SK-N-DZ (cell line): ENCODE measurements around the gene GRM1.

Experiments used
- DNase-seq: peaks from one replicate; pipeline ENCODE4 v3.0.0-alpha.2; 2015; ENCODE audit warnings: low spot score

GRM1 gene

DNA sequence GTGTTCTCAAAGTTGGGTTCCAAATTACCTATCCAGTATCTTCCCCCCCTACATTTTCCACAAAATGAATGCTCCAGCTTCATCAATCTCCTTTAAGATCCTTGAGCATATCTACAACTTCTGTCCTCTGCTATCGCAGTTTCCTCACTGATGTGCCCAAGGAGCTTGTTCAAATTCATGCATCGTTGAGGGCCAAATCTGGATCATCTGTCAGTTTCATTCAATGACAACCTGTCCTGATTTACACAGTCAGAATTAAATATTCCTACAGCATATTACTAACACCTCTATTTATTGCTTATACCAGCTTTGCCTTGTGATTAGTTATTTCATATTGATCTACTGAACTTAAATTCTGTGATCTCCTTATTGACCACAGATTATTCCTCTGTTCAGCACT lies 68.7 kb downstream of the GRM1 start:
- DNase-seq: no peak

DNA sequence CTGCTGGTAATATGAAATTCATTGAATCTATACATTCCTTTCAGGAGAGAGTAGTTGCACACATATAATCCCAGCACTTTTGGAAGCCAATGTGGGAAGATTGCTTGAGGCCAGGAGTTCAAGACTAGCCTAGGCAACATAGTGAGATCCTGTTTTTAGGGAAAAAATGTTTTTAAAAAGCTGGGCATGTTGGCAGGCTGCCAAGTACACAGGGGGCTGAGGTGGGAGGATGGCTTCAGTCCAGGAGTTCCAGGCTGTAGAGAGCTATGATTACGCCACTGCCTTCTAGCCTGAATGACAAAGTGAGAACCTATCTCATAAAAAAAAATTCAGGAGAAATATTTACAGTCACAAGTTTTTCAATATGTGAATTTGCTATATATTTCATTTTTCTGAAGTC lies 71.9 kb downstream of the GRM1 start:
- no peak for DNase-seq

GRCh38 chr6:146103416-146104072 lies 74.7 kb downstream of the GRM1 start:
- DNase-seq: no peak

GRCh38 chr6:146106532-146106931 lies 77.7 kb downstream of the GRM1 start:
- DNase-seq: no peak

- DNase-seq: no peak
These were observed 82.1 kb downstream of the GRM1 start for GRCh38 chr6:146110990-146111389.

DNA sequence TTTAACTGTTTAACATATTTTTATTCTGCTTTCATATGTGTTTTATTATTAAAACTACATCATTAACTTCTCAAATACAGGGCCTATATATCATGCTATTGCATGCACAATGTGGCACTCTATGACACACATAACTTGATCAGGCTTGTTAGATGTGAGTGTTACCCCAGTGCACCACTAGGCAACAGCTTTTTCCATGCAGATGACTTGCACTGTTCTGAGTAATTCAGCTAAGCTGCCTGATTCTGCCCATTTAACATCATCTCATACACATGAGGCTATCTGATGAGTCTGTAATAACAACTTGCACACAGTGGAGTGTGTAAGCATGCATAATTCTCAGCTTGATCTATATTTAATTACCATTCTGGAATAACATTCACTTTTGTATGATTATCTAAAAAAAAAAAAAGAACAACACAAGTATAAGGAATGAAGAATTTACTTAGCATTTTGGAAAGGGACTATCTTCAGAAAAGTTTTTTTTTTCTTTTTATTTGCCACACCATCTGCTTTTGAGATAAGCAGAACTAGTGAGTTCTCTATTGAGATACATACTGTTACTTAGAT lies 83.1 kb downstream of the GRM1 start:
- no peak for DNase-seq

DNA sequence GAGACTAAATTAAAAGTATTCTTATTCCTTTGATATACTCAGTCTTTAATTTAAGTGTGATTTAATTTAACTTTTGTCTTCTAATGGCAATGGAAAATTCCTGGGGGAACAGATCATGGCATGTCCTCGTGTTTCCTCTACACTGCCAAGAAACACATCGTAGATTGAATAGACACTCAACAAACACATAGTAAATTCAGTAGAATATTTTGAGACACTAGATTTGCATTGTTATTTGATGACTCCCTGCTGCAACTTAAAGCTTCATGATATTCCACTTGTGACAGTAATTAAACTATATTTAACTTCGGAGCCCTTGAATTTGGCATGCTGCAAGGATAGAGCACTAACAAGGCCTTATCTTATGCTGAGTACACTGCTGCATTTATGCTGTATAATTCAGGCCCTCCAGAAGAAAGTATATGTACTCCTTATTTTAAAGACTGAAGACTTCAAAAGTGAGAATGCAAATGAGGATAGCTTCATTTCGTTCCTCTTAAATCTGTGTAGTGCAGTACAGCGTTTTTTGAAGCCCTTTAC lies 84.3 kb downstream of the GRM1 start:
- DNase-seq: no peak

GRCh38 chr6:146123616-146124015 lies 94.8 kb downstream of the GRM1 start:
- no peak for DNase-seq

GRCh38 chr6:146127447-146128215 lies 98.8 kb downstream of the GRM1 start:
- no peak for DNase-seq

DNA sequence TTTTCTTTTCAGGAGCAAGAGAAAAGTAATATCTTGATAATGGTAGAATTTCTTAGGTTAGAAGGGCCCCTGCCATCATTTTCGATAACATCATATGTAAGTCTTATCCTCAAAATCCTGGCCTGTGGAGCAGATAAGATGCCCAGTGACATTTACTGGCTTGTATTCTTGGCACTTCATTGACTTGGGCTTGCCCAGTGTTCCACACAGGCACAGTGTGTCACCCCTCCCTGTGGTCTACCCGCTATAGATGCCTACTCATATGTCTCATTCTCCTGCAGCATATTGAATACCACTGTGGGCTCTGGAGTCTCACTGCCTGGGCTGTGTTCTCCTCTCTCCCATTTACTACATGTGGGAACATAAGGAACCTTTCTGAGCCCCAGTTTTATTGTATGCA lies 105.0 kb downstream of the GRM1 start:
- DNase-seq: no peak

GRCh38 chr6:146135167-146135566 lies 106.3 kb downstream of the GRM1 start:
- DNase-seq: no peak

GRCh38 chr6:146146836-146147235 lies 118.0 kb downstream of the GRM1 start:
- DNase-seq: no peak

DNA sequence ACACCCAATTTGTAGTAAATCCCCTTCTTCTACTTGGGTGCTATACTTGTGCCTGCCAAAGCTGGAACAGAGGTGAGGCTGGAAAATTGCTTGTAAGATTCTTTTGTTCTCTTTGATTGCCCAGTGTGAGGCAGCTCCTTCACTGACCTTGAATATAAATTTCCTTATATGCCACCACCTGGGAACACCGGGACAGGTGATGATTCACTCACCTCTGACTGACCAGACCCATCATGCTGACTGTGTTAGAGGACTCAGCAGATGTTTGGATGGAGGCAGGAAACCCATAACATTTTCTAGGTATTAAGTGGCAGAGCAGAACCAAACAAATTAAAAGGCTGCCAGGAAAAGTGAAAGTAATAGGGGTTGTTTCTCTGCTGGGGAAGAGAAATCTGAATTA lies 120.9 kb downstream of the GRM1 start:
- no peak for DNase-seq

DNA sequence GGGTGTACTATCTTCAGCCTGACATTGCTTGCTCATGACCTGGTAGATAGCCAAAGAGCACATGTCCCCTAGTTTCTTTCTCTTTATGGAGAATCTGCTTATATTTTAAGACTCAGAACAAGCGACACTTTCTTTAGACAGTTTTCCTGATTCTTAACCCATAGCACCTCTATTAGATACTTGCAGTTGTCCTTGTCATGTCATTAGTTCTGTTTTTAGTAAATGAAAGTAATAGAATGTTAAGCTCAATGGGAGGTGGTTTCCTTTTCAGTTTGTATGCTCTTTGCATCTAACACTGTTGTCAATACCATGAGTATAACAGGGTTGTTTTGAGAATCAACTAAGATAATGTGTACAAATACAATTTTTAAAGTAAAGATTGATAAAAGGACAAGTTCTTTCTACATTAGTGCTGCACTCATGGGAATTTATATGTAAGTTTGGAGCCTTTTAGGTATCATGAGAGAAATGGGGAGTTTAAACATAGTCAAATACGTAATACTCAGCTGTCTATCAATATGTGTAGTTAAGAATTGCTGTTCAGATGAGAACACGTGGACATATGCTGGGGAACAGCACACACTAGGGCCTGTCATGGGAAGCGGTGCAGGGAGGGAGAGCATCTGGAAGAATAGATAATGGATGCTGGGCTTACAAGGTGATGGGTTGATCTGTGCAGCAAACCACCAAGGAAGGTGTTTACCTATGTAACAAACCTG lies 124.3 kb downstream of the GRM1 start:
- no peak for DNase-seq

- no peak for DNase-seq
These were observed 125.3 kb downstream of the GRM1 start for GRCh38 chr6:146154197-146154596.

GRCh38 chr6:146161664-146162063 lies 132.8 kb downstream of the GRM1 start:
- DNase-seq: no peak

- no peak for DNase-seq
These were observed 141.0 kb downstream of the GRM1 start for GRCh38 chr6:146169872-146170271.

DNA sequence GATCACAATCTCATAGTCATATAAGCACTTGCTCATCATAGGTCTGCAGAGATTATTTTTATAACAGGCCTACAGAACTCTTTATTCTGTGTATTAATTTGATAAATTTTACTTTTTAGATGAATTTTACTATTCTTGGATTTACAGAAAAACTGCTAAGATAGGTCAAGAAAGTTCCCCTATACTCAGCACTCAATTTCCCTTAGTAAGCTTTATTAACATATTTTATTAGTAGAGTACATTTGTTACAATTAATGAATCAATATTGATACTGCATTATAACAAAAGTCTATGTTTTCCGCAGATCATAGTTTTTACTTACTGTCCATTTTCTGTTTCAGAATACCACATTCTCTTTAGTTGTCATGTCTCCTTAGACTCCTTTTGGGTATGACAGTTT lies 148.9 kb downstream of the GRM1 start:
- no peak for DNase-seq

DNA sequence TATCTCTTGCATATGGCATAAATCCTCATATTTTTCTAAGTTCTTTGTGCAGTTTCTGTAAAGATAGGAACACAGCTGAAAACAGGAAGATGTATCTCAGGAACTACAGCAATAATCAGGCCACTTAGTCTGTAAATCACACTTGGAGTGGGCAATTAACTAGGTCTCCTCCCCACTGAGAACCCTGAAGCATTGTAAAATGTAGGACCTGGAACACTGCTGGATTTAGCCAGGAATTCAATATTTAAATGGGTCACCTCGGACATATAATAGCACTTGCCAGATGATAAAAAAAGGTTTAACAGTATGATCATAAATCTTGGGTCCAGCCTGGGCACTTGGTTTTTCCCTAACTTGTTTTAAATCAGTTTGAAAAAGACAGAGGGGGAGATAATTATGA lies 155.0 kb downstream of the GRM1 start:
- no peak for DNase-seq

DNA sequence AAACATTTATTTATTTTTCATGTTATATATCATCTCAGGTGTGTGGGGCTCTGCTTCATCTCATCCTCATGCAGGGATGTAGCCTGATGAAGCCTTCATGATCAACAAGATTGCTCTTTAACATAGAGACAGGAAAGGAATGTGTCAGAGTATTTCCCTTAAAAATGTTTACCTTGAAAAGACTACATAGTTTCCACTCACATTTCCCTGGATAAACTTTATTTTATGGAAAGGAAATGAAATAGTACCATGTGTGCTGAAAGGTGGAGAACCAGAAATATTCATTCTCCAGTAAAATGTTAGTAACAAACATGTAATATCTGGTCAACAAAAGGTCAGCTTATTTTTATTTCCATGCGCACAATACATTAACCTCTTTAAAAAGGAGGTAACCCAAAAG lies 155.8 kb downstream of the GRM1 start:
- no peak for DNase-seq

- no peak for DNase-seq
These were observed 160.3 kb downstream of the GRM1 start for GRCh38 chr6:146189131-146189530.

DNA sequence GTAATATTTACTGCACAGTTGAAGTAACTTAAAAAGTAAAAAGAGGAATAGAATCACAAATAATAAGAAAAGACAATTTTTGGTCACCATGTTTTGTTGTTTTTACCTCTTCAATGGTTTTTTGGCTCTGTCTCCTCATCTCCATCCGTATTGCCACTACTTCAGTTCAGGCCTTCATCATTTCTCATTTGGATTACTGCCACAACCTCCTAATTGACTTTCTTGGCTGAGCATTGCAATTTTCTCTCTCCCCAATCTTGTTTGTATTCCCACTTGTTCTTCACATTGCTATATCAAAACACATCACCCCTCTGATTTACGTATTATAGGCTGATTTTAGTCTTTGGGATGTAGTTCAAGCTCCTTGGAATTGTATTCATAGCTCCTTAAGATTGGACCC lies 161.7 kb downstream of the GRM1 start:
- no peak for DNase-seq
